ENCODE measurements around the gene TECPR1.

- TF ChIP-seq, protein P1, sequence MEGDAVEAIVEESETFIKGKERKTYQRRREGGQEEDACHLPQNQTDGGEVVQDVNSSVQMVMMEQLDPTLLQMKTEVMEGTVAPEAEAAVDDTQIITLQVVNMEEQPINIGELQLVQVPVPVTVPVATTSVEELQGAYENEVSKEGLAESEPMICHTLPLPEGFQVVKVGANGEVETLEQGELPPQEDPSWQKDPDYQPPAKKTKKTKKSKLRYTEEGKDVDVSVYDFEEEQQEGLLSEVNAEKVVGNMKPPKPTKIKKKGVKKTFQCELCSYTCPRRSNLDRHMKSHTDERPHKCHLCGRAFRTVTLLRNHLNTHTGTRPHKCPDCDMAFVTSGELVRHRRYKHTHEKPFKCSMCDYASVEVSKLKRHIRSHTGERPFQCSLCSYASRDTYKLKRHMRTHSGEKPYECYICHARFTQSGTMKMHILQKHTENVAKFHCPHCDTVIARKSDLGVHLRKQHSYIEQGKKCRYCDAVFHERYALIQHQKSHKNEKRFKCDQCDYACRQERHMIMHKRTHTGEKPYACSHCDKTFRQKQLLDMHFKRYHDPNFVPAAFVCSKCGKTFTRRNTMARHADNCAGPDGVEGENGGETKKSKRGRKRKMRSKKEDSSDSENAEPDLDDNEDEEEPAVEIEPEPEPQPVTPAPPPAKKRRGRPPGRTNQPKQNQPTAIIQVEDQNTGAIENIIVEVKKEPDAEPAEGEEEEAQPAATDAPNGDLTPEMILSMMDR (IDR thresholded peaks at IDR 0.05; ENCODE audit: insufficient read depth, low read length): no peak
- TF ChIP-seq, protein P2, sequence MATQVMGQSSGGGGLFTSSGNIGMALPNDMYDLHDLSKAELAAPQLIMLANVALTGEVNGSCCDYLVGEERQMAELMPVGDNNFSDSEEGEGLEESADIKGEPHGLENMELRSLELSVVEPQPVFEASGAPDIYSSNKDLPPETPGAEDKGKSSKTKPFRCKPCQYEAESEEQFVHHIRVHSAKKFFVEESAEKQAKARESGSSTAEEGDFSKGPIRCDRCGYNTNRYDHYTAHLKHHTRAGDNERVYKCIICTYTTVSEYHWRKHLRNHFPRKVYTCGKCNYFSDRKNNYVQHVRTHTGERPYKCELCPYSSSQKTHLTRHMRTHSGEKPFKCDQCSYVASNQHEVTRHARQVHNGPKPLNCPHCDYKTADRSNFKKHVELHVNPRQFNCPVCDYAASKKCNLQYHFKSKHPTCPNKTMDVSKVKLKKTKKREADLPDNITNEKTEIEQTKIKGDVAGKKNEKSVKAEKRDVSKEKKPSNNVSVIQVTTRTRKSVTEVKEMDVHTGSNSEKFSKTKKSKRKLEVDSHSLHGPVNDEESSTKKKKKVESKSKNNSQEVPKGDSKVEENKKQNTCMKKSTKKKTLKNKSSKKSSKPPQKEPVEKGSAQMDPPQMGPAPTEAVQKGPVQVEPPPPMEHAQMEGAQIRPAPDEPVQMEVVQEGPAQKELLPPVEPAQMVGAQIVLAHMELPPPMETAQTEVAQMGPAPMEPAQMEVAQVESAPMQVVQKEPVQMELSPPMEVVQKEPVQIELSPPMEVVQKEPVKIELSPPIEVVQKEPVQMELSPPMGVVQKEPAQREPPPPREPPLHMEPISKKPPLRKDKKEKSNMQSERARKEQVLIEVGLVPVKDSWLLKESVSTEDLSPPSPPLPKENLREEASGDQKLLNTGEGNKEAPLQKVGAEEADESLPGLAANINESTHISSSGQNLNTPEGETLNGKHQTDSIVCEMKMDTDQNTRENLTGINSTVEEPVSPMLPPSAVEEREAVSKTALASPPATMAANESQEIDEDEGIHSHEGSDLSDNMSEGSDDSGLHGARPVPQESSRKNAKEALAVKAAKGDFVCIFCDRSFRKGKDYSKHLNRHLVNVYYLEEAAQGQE (IDR thresholded peaks at IDR 0.05; ENCODE audit: insufficient replicate concordance, low read depth): no peak
- TF ChIP-seq POLR2AphosphoS5 (IDR thresholded peaks at IDR 0.05; ENCODE audit: low read depth): no peak
Observed at GRCh38 chr7:98278936-98279335, 26.9 kb upstream of the TECPR1 start.
